DMS53 (cell line): ENCODE measurements around the gene INPP5K.
A peak's percentile ranks its signal among the peaks of the same experiment; 100 is the strongest.

Experiments used
- DNase-seq: peaks from one replicate; lab custom pipeline; 2025; lab: John Stamatoyannopoulos, UW

INPP5K gene

GRCh38 chr17:1485423-1486376 is 30.7 kb downstream of the INPP5K start:
- peak; percentile 79 for DNase-seq

GRCh38 chr17:1484676-1485422 is 31.6 kb downstream of the INPP5K start:
- peak; percentile 85 for DNase-seq

GRCh38 chr17:1484060-1484535 is 32.3 kb downstream of the INPP5K start:
- no peak for DNase-seq

- DNase-seq = no peak
Observed at GRCh38 chr17:1482680-1483079, 33.7 kb downstream of the INPP5K start.

GRCh38 chr17:1481736-1482135 is 34.7 kb downstream of the INPP5K start:
- no peak for DNase-seq

- DNase-seq = no peak
Observed at GRCh38 chr17:1480747-1481465, 35.5 kb downstream of the INPP5K start.

GRCh38 chr17:1478418-1478817 is 38.0 kb downstream of the INPP5K start:
- no peak for DNase-seq

- DNase-seq = no peak
Observed at GRCh38 chr17:1475321-1475854, 41.0 kb downstream of the INPP5K start.

GRCh38 chr17:1474402-1475189 is 41.8 kb downstream of the INPP5K start:
- no peak for DNase-seq

- no peak for DNase-seq
Observed at GRCh38 chr17:1473841-1474240, 42.6 kb downstream of the INPP5K start.

- no peak for DNase-seq
Observed at GRCh38 chr17:1473170-1473569, 43.2 kb downstream of the INPP5K start.

GRCh38 chr17:1471911-1472821 is 44.2 kb downstream of the INPP5K start:
- no peak for DNase-seq

- no peak for DNase-seq
Observed at GRCh38 chr17:1471490-1471889, 44.9 kb downstream of the INPP5K start.

- DNase-seq = no peak
Observed at GRCh38 chr17:1470755-1471462, 45.5 kb downstream of the INPP5K start.

GRCh38 chr17:1470071-1470754 is 46.2 kb downstream of the INPP5K start:
- DNase-seq = no peak

GRCh38 chr17:1469231-1469852 is 47.1 kb downstream of the INPP5K start:
- peak; percentile 79 for DNase-seq

GRCh38 chr17:1467898-1468492 is 48.4 kb downstream of the INPP5K start:
- DNase-seq = no peak

GRCh38 chr17:1467258-1467657 is 49.2 kb downstream of the INPP5K start:
- no peak for DNase-seq
